Measurements from ENCODE around the gene SDK1. TPM values are rescaled to one million over a fixed set of nuclear protein-coding genes. Genes with fewer than 3 reads are reported as not detected.

Gene SDK1
- total RNA-seq, 6 experiments from 2014 or later: not detected

DNA sequence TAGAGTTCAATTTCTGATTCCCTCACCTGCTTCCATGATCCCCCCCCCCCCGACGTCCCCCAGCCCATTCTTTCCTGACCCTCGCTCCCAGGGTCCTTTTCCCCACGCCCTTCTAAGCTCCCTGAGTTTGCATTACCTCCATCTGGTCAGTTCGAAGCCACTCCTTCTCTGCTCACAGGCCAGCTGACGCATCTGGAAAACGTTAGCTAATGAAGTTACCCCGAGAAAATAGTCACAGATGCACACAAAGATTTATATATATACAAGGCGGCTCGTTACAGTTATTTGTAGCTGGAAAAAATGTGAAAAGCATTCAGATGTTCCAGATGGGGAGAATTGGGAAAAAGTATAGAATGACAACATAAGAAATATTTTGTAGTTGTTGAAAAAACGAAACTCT lies 751.1 kb downstream of the SDK1 start:
- TF ChIP-seq, protein P1, sequence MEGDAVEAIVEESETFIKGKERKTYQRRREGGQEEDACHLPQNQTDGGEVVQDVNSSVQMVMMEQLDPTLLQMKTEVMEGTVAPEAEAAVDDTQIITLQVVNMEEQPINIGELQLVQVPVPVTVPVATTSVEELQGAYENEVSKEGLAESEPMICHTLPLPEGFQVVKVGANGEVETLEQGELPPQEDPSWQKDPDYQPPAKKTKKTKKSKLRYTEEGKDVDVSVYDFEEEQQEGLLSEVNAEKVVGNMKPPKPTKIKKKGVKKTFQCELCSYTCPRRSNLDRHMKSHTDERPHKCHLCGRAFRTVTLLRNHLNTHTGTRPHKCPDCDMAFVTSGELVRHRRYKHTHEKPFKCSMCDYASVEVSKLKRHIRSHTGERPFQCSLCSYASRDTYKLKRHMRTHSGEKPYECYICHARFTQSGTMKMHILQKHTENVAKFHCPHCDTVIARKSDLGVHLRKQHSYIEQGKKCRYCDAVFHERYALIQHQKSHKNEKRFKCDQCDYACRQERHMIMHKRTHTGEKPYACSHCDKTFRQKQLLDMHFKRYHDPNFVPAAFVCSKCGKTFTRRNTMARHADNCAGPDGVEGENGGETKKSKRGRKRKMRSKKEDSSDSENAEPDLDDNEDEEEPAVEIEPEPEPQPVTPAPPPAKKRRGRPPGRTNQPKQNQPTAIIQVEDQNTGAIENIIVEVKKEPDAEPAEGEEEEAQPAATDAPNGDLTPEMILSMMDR (IDR thresholded peaks at IDR 0.05): no peak
- Mint-ChIP-seq H3K9me3 (peaks cover 67% of the 10 kb centered on the region), H3K27me3 (ENCODE audit: insufficient read depth) (peaks cover 2% of the 10 kb centered on the region; the same call in 1 of the 2 replicates), H3K27ac (no peak overlapping the region), H3K4me1 (ENCODE audit: low read depth) (no peaks in the 10 kb centered on the region), H3K36me3 (ENCODE audit: low read depth) (peaks cover 12% of the 10 kb centered on the region), H3K4me3 (no peak overlapping the region)
- DNase-seq: no peak

DNA sequence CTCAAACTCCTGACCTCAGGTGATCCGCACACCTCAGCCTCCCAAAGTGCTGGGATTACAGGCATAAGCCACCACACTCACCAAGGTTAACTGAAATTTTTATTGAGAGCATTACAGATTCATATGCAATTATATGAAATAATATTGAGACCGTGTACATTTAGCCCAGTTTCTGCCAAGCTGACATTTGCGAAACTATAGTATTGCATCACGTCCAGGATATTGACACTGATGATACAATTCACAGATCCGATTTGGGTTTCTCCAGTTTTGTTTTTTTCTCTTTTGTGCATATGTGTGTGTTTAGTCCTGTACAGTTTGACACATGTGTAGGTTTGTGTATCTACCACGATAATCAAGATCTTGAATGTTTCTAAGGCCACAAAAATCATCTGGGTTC lies 753.1 kb downstream of the SDK1 start:
- Mint-ChIP-seq H3K4me1 (ENCODE audit: low read depth) (no peaks in the 10 kb centered on the region), H3K27ac (no peak overlapping the region), H3K4me3 (no peak overlapping the region), H3K9me3 (peaks cover 57% of the 10 kb centered on the region), H3K36me3 (ENCODE audit: low read depth) (peaks cover 12% of the 10 kb centered on the region), H3K27me3 (ENCODE audit: insufficient read depth) (no peaks in the 10 kb centered on the region; the same call in 1 of the 2 replicates)
- TF ChIP-seq, protein P1 (IDR thresholded peaks at IDR 0.05): no peak
- no peak for DNase-seq

DNA sequence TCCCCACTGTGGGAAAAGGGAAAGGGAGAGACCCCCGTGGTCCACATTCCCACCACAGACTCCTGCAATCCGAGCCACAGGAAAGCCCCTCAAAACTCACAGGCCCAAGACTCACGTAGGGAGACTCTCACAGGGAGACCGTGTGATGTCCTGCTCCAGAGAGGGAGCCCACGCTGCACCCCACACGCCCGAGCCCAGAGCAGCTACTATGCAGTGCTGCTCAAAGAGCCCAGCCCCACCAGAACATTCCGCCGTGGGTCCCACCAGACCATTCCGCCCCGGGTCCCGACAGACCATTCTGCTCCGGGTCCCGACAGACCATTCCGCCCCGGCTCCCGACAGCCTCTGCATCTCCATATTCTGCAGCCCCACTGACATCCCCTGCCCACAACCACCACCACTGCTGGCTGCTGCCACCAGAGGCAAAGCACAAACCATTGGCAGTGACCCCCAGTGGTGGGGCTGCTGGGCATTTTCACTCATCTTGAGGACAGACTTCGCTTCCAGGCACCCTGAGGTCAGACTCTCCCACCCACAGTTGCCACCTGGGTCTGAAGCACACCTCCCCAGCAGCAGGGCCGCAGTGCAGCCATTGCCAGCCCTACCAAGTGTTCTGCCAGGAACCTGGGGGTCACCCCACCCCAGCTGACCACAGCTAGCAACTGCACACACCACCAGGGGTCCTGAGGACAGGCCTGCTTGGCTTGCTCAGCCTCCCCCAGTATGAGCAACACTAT lies 755.7 kb downstream of the SDK1 start:
- TF ChIP-seq, protein P1 (IDR thresholded peaks at IDR 0.05): no peak
- no peaks in the 10 kb centered on the region for H3K4me1 Mint-ChIP-seq (ENCODE audit: low read depth)
- DNase-seq: no peak
- H3K27ac Mint-ChIP-seq: no peak overlapping the region
- no peaks in the 10 kb centered on the region; the same call in 1 of the 2 replicates for H3K27me3 Mint-ChIP-seq (ENCODE audit: insufficient read depth)
- peaks cover 49% of the 10 kb centered on the region for H3K9me3 Mint-ChIP-seq
- H3K36me3 Mint-ChIP-seq (ENCODE audit: low read depth): peaks cover 12% of the 10 kb centered on the region
- H3K4me3 Mint-ChIP-seq: no peak overlapping the region

DNA sequence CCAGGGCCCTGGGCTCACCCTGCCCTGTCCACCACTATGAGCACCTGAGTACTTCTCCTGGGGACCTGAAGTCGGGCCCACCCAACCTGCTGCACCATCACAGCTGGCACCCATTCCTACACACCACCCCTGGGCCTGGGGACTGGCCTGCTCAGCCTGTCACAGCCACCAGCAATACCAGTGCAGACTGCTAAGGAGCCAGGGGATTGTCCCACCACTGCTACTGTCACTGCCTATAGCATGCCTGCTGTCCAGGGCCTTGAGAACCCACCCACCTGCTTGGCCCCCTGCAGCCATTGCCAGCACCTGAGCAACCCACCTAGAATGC lies 756.2 kb downstream of the SDK1 start:
- no peaks in the 10 kb centered on the region for H3K4me1 Mint-ChIP-seq (ENCODE audit: low read depth)
- no peaks in the 10 kb centered on the region; the same call in 1 of the 2 replicates for H3K27me3 Mint-ChIP-seq (ENCODE audit: insufficient read depth)
- H3K4me3 Mint-ChIP-seq: no peak overlapping the region
- TF ChIP-seq, protein P1 (IDR thresholded peaks at IDR 0.05): no peak
- peaks cover 48% of the 10 kb centered on the region for H3K9me3 Mint-ChIP-seq
- peaks cover 12% of the 10 kb centered on the region for H3K36me3 Mint-ChIP-seq (ENCODE audit: low read depth)
- H3K27ac Mint-ChIP-seq: no peak overlapping the region
- no peak for DNase-seq

DNA sequence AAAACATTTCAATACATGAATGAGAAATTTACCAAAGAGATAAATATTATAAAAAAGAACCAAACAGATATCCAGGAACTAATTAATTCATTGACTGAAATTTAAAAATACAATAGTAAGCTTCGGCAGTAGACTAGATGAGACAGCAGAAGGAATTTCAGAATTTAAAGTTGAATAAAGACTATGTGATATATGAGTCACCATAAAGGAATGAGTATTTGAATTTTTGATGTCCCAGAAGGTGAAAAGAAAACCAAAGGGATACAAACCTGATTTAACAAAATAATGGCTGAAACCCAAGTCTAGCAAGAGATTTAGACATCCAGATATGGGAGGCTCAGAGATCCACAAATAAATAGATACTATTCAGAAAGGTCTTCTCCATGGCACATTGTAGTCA lies 757.1 kb downstream of the SDK1 start:
- no peak overlapping the region for H3K27ac Mint-ChIP-seq
- peaks cover 45% of the 10 kb centered on the region for H3K9me3 Mint-ChIP-seq
- H3K4me1 Mint-ChIP-seq (ENCODE audit: low read depth): no peaks in the 10 kb centered on the region
- no peak for DNase-seq
- peaks cover 10% of the 10 kb centered on the region for H3K36me3 Mint-ChIP-seq (ENCODE audit: low read depth)
- no peaks in the 10 kb centered on the region; the same call in 1 of the 2 replicates for H3K27me3 Mint-ChIP-seq (ENCODE audit: insufficient read depth)
- TF ChIP-seq, protein P1 (IDR thresholded peaks at IDR 0.05): no peak
- H3K4me3 Mint-ChIP-seq: no peak overlapping the region
